T-helper 2 cell treated with Interferon-gamma antibody and Interleukin-4, amounts not matched to agents 5 μg/mL and 100 μg/mL, for 36 hours (primary cell): ENCODE results near the gene POLD2.
A peak's percentile ranks its signal among the peaks of the same experiment; 100 is the strongest.
"Not testable (repeated sequence)": the region's sequence is repeated elsewhere in the genome, so short reads cannot be mapped to it uniquely, and the experiment has no call there.

ENCODE experiments used
- DNase-seq: peaks from one replicate; pipeline ENCODE4 v3.0.0; 2021; ENCODE audit warnings: low spot score
- H3K27ac Mint-ChIP-seq: one replicate; pipeline ENCODE4 v1.8.0; 2021; ENCODE audit warnings: mild to moderate bottlenecking, mixed read lengths
- H3K27me3 Mint-ChIP-seq: one replicate; pipeline ENCODE4 v1.8.0; 2021; ENCODE audit warnings: low read depth, mixed read lengths
- H3K36me3 Mint-ChIP-seq: one replicate; pipeline ENCODE4 v1.8.0; 2021; ENCODE audit warnings: low read depth, mixed read lengths
- H3K4me1 Mint-ChIP-seq: one replicate; pipeline ENCODE4 v1.8.0; 2021; ENCODE audit warnings: low read depth, mixed read lengths
- H3K4me3 Mint-ChIP-seq: one replicate; pipeline ENCODE4 v1.8.0; 2022; ENCODE audit warnings: mild to moderate bottlenecking, moderate library complexity, mixed read lengths
- H3K9me3 Mint-ChIP-seq: one replicate; pipeline ENCODE4 v1.8.0; 2021; ENCODE audit warnings: mixed read lengths

Gene POLD2

DNA sequence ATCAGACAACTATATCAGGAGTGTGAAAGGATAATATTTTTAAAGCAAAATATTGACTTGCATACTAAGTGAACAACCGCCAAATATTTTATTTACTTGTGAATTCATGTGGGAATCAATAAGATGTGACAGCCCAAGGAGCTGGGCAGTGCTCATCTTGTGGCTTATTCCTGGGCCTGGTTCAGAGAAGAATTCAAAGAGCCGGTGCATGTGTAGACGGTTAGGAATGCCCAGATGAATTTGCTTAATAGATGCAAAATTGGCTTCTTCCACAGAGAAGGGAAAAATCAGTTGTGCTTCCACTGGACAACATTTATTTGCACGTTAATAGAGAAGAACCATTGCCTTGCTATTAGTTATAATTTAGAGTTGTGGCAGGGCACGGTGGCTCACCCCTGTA lies 13.4 kb upstream of the POLD2 start:
- peaks cover 3% of the 10 kb centered on the region for H3K4me1 Mint-ChIP-seq
- H3K27me3 Mint-ChIP-seq, result peaks cover 4% of the 10 kb centered on the region
- no peak for DNase-seq
- no peak overlapping the region for H3K27ac Mint-ChIP-seq
- no peak overlapping the region for H3K4me3 Mint-ChIP-seq
- no peaks in the 10 kb centered on the region for H3K36me3 Mint-ChIP-seq
- H3K9me3 Mint-ChIP-seq, result no peaks in the 10 kb centered on the region

DNA sequence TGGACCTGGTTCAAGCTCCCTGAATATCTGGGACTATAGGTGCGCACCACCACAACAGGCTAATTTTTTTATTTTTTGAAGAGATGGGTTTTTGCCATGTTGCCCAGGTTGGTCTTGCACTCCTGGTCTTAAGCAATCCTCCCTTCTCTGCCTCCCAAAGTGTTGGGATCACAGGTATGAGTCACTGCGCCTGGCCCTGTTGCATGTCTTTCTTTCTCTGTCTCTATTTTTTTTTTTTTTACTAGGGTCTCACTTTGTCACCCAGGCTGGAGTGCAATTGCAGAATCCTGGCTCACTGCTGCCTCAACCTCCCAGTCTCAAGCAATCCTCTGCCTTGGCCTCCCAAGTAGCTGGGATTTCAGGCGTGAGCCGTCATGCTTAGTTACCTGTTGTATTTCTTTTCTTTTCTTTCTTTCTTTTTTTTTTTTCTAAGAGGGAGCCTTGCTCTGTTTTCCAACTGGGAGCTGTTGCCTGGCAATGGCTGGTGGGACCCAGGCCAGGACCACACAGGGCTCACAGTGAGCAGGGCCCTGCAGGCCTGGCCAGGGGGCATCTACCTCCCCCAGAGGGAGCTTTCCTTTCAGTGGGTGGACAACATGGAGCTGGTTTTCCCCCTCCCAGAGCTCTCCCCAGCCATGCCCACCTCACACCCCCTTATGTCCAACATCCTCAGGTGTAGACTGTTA lies 11.7 kb upstream of the POLD2 start:
- no peak overlapping the region for H3K27ac Mint-ChIP-seq
- peaks cover 4% of the 10 kb centered on the region for H3K27me3 Mint-ChIP-seq
- no peak for DNase-seq

DNA sequence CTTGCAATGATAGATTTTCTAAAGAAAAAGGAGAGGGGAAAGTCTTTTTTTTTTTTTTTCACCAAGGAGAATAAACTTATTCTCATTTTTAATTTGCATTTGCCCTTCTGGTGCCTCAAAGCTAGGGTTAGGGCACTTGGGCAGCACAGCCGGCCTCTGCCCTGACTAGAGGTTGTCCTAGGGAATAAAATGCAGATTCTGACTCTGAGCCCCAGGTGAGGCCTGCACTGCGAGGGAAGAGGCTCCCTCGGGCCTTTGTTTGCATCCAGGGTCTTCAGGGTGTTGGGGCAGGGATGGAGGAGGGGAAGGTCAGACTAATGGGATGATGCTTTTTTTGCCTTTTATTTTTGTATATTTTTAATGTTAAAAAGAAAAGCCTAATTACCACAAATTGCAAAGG lies 9.9 kb upstream of the POLD2 start:
- Mint-ChIP-seq H3K4me1 (peaks cover 3% of the 10 kb centered on the region), H3K27ac (no peak overlapping the region), H3K27me3 (peaks cover 4% of the 10 kb centered on the region), H3K4me3 (no peak overlapping the region), H3K9me3 (no peaks in the 10 kb centered on the region), H3K36me3 (no peaks in the 10 kb centered on the region)
- DNase-seq, result no peak

More for the DNA sequence above, 11.7 kb upstream of the POLD2 start:
- Mint-ChIP-seq H3K4me1 (peaks cover 3% of the 10 kb centered on the region), H3K4me3 (no peak overlapping the region), H3K36me3 (no peaks in the 10 kb centered on the region), H3K9me3 (no peaks in the 10 kb centered on the region)

DNA sequence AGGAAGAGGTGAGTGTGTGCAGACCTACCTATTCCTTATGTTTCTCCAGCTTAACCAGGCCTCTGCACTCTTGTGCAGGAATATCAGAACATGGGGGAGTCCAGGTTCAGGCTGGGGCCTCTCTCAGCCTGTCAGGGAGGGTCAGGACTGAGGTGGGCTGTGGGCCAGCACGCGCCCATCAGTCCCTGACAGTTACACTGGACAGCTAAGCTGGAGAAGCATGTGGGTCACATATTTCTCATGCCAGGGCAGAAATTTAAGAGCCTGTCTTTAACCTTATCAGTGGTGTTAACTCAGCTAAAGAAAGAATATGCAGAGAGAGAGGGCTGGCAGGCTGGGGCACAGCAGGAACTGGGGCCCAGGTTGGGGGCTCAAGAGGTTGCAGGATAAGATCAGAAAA lies 8.7 kb upstream of the POLD2 start:
- Mint-ChIP-seq H3K27ac (no peak overlapping the region), H3K27me3 (no peaks in the 10 kb centered on the region), H3K4me1 (no peaks in the 10 kb centered on the region), H3K4me3 (no peak overlapping the region), H3K9me3 (no peaks in the 10 kb centered on the region), H3K36me3 (peaks cover 2% of the 10 kb centered on the region)
- DNase-seq, result no peak

DNA sequence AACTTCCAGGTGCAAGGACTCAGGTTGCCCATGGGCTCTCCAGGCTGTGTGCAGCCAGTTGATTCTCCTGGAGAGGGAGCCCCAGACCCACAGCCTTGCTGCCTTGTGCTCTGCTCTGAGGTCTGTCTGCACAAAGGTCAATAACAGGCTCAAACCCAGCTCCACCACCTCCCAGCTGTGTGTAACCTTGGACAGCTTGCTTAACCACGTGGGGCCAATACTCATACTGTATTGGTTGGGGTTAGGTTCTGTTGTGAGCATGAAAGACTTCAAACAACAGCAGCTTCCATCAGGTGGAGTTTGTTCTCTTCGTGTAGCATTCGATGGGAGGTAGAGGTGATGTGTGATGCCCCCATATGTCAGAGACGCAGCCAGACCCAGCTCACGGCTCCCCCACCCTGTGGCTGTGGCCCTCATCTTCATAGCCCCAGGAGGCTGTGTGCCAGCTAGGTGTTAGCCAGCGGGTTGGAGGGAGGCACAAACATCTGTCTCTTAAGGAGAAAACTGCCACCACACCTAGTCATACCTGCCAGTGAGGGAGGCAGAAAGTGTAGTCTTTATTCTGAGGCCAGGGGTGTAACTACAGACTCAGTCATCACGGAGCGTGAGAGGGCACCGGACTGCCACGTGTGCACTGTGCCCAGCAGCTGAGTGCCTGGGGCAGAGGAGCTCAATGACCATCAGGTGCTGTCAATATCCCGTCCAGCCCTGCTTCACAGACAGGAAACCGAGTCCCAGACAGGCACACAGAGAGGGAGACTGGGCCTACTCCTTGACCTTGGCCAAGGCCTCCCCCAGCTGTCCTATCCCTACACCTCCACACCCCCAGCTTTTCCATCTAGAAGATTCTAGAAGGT lies 8.1 kb upstream of the POLD2 start:
- H3K36me3 Mint-ChIP-seq, result peaks cover 2% of the 10 kb centered on the region
- H3K9me3 Mint-ChIP-seq, result peaks cover 5% of the 10 kb centered on the region
- H3K27me3 Mint-ChIP-seq, result peaks cover 4% of the 10 kb centered on the region
- H3K4me3 Mint-ChIP-seq, result no peak overlapping the region
- no peak overlapping the region for H3K27ac Mint-ChIP-seq
- DNase-seq, result no peak
- H3K4me1 Mint-ChIP-seq, result no peaks in the 10 kb centered on the region

DNA sequence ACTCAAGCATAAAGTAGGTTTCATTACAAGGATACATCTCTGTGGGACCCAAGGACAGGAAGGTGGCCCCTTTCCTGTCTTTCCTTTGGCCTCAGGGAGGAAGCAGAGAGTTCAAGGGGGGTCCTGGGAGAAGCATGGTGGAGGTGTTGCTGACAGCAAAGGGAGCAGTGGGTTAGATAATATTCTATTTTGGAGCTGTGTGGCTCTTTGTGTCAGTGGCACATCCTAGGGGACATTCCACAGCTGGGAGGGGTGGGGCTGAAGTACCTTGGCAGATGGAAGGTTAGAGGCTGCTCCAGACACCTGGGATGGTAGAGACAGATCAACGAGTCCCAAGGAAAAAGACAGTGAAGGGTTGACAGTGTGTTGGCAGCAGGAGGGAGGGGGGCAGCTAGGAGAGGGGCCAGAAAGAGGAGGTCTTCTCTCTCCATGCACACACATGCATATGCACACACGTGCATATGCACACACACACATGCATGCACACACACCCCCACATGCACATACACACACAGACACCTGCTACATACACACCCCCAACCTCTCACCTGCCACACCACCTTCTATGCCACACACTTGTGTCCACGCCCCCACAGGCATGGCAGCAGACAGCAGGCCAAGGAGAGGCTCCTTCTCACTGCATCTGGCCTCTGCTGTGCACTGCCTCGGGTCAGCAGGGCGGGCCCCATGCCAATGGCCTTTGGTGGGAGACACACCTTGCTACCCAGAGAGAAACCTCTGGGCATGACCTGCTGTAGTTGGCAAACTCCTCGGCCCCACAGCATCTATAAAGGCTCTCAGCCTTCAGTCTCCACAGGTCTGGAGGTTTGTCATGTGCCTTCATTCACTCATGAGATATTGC lies 5.6 kb upstream of the POLD2 start:
- Mint-ChIP-seq H3K4me3 (no peak overlapping the region), H3K9me3 (peaks cover 5% of the 10 kb centered on the region), H3K27me3 (peaks cover 12% of the 10 kb centered on the region), H3K27ac (no peak overlapping the region), H3K4me1 (peaks cover 3% of the 10 kb centered on the region), H3K36me3 (peaks cover 2% of the 10 kb centered on the region)
- no peak for DNase-seq

DNA sequence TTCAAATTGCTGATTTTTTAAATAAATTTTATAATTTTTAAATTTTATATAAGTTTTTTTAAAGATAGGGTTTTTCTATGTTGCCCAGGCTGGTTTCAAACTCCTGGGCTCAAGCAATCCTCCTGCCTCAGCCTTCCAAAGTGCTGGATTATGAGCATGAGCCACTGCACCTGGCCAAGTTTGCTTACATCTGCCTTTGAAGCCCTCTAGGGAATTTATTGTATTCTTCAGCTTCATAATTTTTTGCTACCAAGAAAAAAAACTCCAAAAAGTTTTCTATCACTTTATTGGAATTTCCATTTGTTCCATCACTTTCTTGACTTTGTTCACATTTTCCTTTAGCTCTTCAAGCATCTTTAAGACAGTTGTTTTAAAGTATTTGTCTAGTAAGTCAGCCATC lies 3.8 kb upstream of the POLD2 start:
- Mint-ChIP-seq H3K27me3 (peaks cover 12% of the 10 kb centered on the region), H3K27ac (no peak overlapping the region), H3K9me3 (peaks cover 5% of the 10 kb centered on the region), H3K4me1 (peaks cover 10% of the 10 kb centered on the region), H3K36me3 (peaks cover 2% of the 10 kb centered on the region), H3K4me3 (no peak overlapping the region)
- no peak for DNase-seq

DNA sequence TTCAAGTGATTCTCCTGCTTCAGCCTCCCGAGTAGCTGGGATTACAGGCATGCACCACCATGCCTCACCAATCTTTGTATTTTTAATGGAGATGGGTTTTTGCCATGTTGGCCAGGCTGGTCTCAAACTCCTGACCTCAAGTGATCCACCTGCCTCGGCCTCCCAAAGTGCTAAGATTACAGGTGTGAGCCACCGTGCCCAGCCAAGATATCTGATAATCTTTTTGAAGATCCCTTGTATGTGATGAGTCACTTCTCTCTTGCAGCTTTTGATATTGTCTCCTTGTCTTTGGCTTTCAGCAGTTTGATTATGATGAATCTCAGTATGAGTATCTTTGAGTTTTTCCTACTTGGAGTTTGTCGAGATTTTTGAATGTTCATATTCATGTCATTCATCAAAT lies 3.2 kb upstream of the POLD2 start:
- not testable (repeated sequence) for H3K27ac Mint-ChIP-seq, DNase-seq, H3K9me3 Mint-ChIP-seq, H3K36me3 Mint-ChIP-seq, H3K4me3 Mint-ChIP-seq
- H3K27me3 Mint-ChIP-seq, result peaks cover 12% of the 10 kb centered on the region
- peaks cover 10% of the 10 kb centered on the region for H3K4me1 Mint-ChIP-seq

DNA sequence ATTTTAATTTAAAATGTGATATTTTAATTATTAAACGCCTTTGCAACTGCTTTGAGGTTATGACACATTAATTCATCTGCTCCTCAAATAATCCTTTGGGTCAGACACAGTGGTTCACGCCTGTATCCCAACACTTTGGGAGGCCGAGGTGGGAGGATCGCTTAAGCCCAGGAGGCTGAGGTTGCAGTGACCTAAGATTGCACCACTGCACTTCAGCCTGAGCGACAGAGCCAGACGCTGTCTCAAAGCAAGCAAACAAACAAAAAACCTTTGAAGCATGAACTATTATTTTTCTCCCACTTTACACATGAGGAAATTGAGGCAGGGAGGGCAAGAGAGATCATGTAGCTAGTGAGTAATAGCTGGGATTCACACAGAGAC lies 1.5 kb upstream of the POLD2 start:
- no peak overlapping the region for H3K27ac Mint-ChIP-seq
- peak overlapping the region; percentile 31 for H3K4me3 Mint-ChIP-seq

DNA sequence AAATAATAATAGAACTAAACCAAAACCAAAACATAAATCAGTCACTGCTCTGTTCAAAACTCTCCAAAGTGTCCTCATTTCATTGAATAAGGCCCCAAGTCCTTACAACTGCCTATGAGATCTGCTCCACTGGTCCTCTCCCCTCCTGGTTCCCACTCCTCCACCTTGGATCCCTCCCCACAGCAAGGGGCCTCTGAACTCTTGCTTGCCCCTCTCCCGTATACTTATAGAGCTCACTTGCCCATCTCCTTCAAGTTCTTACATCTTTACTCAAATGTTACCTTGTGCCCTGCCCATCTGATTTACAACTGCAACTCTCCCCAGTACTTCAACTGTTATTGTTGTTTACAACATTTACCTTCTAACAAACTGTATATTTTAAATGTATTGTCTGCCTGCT lies 819 bp downstream of the POLD2 start:
- H3K4me1 Mint-ChIP-seq, result peaks cover 15% of the 10 kb centered on the region
- H3K27me3 Mint-ChIP-seq, result peaks cover 12% of the 10 kb centered on the region
- H3K36me3 Mint-ChIP-seq, result peaks cover 33% of the 10 kb centered on the region
- peak overlapping the region; percentile 81 for H3K4me3 Mint-ChIP-seq
- H3K27ac Mint-ChIP-seq, result peak overlapping the region; percentile 78
- peaks cover 5% of the 10 kb centered on the region for H3K9me3 Mint-ChIP-seq
- no peak for DNase-seq

More for the DNA sequence above, 1.5 kb upstream of the POLD2 start:
- Mint-ChIP-seq H3K4me1 (peaks cover 15% of the 10 kb centered on the region), H3K9me3 (peaks cover 5% of the 10 kb centered on the region), H3K27me3 (peaks cover 12% of the 10 kb centered on the region), H3K36me3 (peaks cover 15% of the 10 kb centered on the region)
- DNase-seq, result no peak

DNA sequence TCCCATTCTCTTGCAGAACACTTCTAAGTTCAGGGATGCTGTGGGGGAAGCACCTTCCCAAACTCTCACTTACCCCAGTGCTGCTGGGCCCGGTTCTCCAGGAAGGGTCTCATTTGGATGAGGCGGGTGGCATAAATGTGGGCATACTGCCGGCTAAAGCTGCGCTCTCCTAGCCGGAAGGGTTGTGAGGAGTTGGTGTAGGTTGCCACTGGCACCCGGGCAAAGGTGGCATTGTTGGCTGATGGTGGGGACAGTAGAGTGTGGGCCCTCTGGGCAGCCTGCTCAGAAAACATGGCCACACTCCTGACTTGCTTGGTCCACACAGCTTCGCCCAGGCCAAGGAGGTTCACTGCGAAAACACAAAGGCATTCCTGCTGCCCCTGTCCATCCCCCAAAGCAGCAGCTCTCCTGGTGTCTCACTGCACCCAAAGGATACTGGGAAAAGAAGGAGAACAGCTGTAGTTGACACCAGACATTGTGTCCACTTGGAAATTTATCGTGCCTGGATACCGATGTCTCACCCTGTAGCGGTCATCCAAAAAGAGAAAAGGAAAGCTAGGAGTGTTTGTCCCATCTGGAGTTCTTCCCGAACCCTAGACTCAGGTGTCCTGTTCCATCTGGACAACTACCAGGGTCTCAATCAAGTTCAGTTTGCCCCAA lies 1.5 kb downstream of the POLD2 start:
- peaks cover 15% of the 10 kb centered on the region for H3K4me1 Mint-ChIP-seq
- peak overlapping the region; percentile 81 for H3K4me3 Mint-ChIP-seq
- DNase-seq, result no peak
- H3K27ac Mint-ChIP-seq, result no peak overlapping the region
- H3K36me3 Mint-ChIP-seq, result peaks cover 31% of the 10 kb centered on the region
- H3K9me3 Mint-ChIP-seq, result peaks cover 4% of the 10 kb centered on the region
- peaks cover 11% of the 10 kb centered on the region for H3K27me3 Mint-ChIP-seq

DNA sequence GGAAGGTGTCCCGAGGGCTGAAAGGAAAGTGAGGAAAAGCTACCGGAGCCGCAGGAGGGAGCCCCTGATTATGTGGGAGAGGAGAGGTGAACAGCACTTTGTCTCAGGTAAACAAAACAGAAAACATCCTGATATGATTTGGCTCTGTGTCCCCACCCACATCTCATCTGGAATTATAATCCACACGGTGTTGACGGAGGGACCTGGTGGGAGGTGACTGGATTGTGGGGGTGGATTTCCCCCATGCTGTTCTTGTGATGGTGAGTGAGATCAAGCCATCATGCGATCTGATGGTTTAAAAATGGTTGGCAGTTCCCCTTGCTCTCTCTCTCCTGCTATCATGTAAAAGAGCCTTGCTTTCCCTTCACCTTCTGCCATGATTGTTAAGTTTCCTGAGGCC lies 3.0 kb downstream of the POLD2 start:
- H3K36me3 Mint-ChIP-seq, result peaks cover 31% of the 10 kb centered on the region
- peaks cover 15% of the 10 kb centered on the region for H3K4me1 Mint-ChIP-seq
- DNase-seq, result no peak
- H3K4me3 Mint-ChIP-seq, result no peak overlapping the region
- H3K9me3 Mint-ChIP-seq, result no peaks in the 10 kb centered on the region
- no peak overlapping the region for H3K27ac Mint-ChIP-seq
- H3K27me3 Mint-ChIP-seq, result peaks cover 5% of the 10 kb centered on the region

DNA sequence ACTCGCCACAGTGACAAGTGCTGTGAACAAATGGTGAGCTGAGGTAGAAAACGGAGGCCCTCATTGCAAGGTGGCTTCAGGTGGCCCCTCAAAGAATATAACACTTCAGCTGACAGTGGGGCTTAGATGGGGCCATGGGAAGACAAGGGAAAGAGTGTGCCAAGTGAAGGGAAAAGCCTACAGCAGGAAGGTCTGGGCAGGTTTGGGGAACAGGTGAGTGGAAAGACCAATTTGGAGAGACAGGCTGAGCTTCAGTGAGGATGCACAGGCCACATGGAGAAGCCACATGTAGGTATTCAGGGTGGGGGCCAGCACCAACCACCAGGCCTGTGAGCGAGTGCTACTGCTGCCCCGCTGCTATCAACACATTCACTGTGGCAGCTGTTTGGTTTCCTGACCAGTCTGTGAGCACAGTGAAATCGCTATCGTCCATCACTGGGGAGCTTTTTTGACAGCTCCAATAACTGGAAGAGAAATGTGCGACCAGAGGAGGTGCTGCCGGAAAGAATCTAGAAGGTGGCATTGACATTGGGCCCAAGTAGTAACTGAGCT lies 3.4 kb downstream of the POLD2 start:
- Mint-ChIP-seq H3K9me3 (no peaks in the 10 kb centered on the region), H3K27ac (no peak overlapping the region), H3K4me1 (peaks cover 15% of the 10 kb centered on the region), H3K36me3 (peaks cover 33% of the 10 kb centered on the region), H3K27me3 (no peaks in the 10 kb centered on the region), H3K4me3 (no peak overlapping the region)
- DNase-seq, result no peak
